ENCODE measurements around the gene FAM13A.
A peak's percentile ranks its signal among the peaks of the same experiment; 100 is the strongest.

FAM13A gene

GRCh38 chr4:88809576-88810219 lies 247.3 kb downstream of the FAM13A start:
- Histone ChIP-seq H3K9me3 (ENCODE audit: severe bottlenecking) (no peaks in the 10 kb centered on the region), H3K27ac (ENCODE audit: poor library complexity, severe bottlenecking) (no peak overlapping the region), H3K4me3 (ENCODE audit: severe bottlenecking) (no peak overlapping the region), H3K36me3 (ENCODE audit: low read depth) (no peaks in the 10 kb centered on the region), H3K4me1 (ENCODE audit: insufficient read depth, poor library complexity, severe bottlenecking) (peaks cover 5% of the 10 kb centered on the region), H3K27me3 (ENCODE audit: insufficient read depth, poor library complexity, severe bottlenecking) (no peaks in the 10 kb centered on the region)
- ATAC-seq (ENCODE audit: low read depth) (no peak), DNase-seq (ENCODE audit: low spot score) (no peak)
- TF ChIP-seq CTCF (IDR thresholded peaks at IDR 0.05; ENCODE audit: poor library complexity, severe bottlenecking), result no peak

GRCh38 chr4:88809101-88809500 lies 247.9 kb downstream of the FAM13A start:
- Histone ChIP-seq H3K4me3 (ENCODE audit: severe bottlenecking) (no peak overlapping the region), H3K4me1 (ENCODE audit: insufficient read depth, poor library complexity, severe bottlenecking) (peaks cover 5% of the 10 kb centered on the region), H3K9me3 (ENCODE audit: severe bottlenecking) (no peaks in the 10 kb centered on the region), H3K27ac (ENCODE audit: poor library complexity, severe bottlenecking) (no peak overlapping the region), H3K27me3 (ENCODE audit: insufficient read depth, poor library complexity, severe bottlenecking) (no peaks in the 10 kb centered on the region), H3K36me3 (ENCODE audit: low read depth) (no peaks in the 10 kb centered on the region)
- no peak for TF ChIP-seq CTCF (IDR thresholded peaks at IDR 0.05; ENCODE audit: poor library complexity, severe bottlenecking)
- no peak for DNase-seq (ENCODE audit: low spot score)
- ATAC-seq (ENCODE audit: low read depth), result no peak

- DNase-seq (ENCODE audit: low spot score), result no peak
- no peak overlapping the region for H3K27ac ChIP-seq (ENCODE audit: poor library complexity, severe bottlenecking)
- H3K4me3 ChIP-seq (ENCODE audit: severe bottlenecking), result no peak overlapping the region
- peak; percentile 54; the same call in 2 of the 3 replicates for ATAC-seq (ENCODE audit: low read depth)
- H3K9me3 ChIP-seq (ENCODE audit: severe bottlenecking), result no peaks in the 10 kb centered on the region
- no peaks in the 10 kb centered on the region for H3K36me3 ChIP-seq (ENCODE audit: low read depth)
- TF ChIP-seq CTCF (IDR thresholded peaks at IDR 0.05; ENCODE audit: poor library complexity, severe bottlenecking), result no peak
- no peaks in the 10 kb centered on the region for H3K27me3 ChIP-seq (ENCODE audit: insufficient read depth, poor library complexity, severe bottlenecking)
- H3K4me1 ChIP-seq (ENCODE audit: insufficient read depth, poor library complexity, severe bottlenecking), result peaks cover 14% of the 10 kb centered on the region
These were observed 249.5 kb downstream of the FAM13A start for GRCh38 chr4:88807499-88807898.

- no peaks in the 10 kb centered on the region for H3K9me3 ChIP-seq (ENCODE audit: severe bottlenecking)
- no peaks in the 10 kb centered on the region for H3K27me3 ChIP-seq (ENCODE audit: insufficient read depth, poor library complexity, severe bottlenecking)
- TF ChIP-seq CTCF (IDR thresholded peaks at IDR 0.05; ENCODE audit: poor library complexity, severe bottlenecking), result no peak
- DNase-seq (ENCODE audit: low spot score) (no peak), ATAC-seq (ENCODE audit: low read depth) (no peak)
- no peaks in the 10 kb centered on the region for H3K36me3 ChIP-seq (ENCODE audit: low read depth)
- H3K27ac ChIP-seq (ENCODE audit: poor library complexity, severe bottlenecking), result peak overlapping the region; percentile 11
- peaks cover 14% of the 10 kb centered on the region for H3K4me1 ChIP-seq (ENCODE audit: insufficient read depth, poor library complexity, severe bottlenecking)
- no peak overlapping the region for H3K4me3 ChIP-seq (ENCODE audit: severe bottlenecking)
These were observed 252.8 kb downstream of the FAM13A start for GRCh38 chr4:88804234-88804633.

GRCh38 chr4:88803600-88804096 lies 253.3 kb downstream of the FAM13A start:
- Histone ChIP-seq H3K9me3 (ENCODE audit: severe bottlenecking) (no peaks in the 10 kb centered on the region), H3K4me1 (ENCODE audit: insufficient read depth, poor library complexity, severe bottlenecking) (peaks cover 14% of the 10 kb centered on the region), H3K36me3 (ENCODE audit: low read depth) (no peaks in the 10 kb centered on the region), H3K4me3 (ENCODE audit: severe bottlenecking) (no peak overlapping the region), H3K27ac (ENCODE audit: poor library complexity, severe bottlenecking) (peak overlapping the region; percentile 11), H3K27me3 (ENCODE audit: insufficient read depth, poor library complexity, severe bottlenecking) (no peaks in the 10 kb centered on the region)
- ATAC-seq (ENCODE audit: low read depth), result peak; percentile 85
- TF ChIP-seq CTCF (IDR thresholded peaks at IDR 0.05; ENCODE audit: poor library complexity, severe bottlenecking), result no peak
- no peak for DNase-seq (ENCODE audit: low spot score)
